Brain microvascular endothelial cell (primary cell): ENCODE data around the gene LMF1.

Experiments
- DNase-seq: peaks from one replicate; pipeline ENCODE4 v3.0.0-alpha.2; 2020
- H3K27ac ChIP-seq: fragments of 250-450 bp; sonication (Bioruptor Pico); 2 replicates; pipeline ENCODE4 v1.5.1; 2020; ENCODE audit warnings: mild to moderate bottlenecking, moderate library complexity
- H3K27me3 ChIP-seq: fragments of 250-450 bp; sonication (Bioruptor Pico); replicated peaks from 2 replicates; pipeline ENCODE4 v1.5.1; 2020; ENCODE audit warnings: mild to moderate bottlenecking
- H3K36me3 ChIP-seq: fragments of 250-450 bp; sonication (Bioruptor Pico); replicated peaks from 2 replicates; pipeline ENCODE4 v1.5.1; 2020; ENCODE audit warnings: mild to moderate bottlenecking
- H3K4me3 ChIP-seq: 2 replicates; pipeline ENCODE4 v1.5.1; 2011; ENCODE audit warnings: low read depth, mild to moderate bottlenecking, control low read depth, low read length, moderate library complexity
- in situ Hi-C: cut with HindIII; loops from 2 replicates; pipeline ENCODE4 v1.10.0; 2017; ENCODE audit warnings: low sequenced_read_pairs, low pct_ligation_motif_present
- TF ChIP-seq, protein P1 (sequence below): IDR thresholded peaks from 2 replicates; pipeline ENCODE4 v1.5.1; 2011; ENCODE audit warnings: low read depth, mild to moderate bottlenecking, moderate library complexity, low read length, control low read depth, inconsistent platforms; ENCODE audit errors: missing control alignments

Gene LMF1

DNA sequence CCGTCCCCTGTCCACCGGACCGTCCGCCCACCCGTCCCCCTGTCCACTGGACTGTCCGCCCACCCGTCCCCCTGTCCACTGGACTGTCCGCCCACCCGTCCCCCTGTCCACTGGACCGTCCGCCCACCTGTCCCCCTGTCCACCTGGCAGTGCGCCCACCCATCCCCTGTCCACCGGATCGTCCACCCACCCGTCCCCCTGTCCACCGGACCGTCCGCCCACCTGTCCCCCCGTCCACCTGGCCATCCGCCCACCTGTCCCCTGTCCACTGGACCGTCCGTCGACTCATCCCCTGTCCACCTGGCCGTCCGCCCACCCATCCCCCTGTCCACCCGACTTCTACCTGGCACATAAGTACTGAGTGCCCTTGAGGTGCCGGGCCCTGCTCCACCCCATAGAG, 76.6 kb downstream of the LMF1 start:
- H3K27me3 ChIP-seq: no peaks in the 10 kb centered on the region
- TF ChIP-seq, protein P1, sequence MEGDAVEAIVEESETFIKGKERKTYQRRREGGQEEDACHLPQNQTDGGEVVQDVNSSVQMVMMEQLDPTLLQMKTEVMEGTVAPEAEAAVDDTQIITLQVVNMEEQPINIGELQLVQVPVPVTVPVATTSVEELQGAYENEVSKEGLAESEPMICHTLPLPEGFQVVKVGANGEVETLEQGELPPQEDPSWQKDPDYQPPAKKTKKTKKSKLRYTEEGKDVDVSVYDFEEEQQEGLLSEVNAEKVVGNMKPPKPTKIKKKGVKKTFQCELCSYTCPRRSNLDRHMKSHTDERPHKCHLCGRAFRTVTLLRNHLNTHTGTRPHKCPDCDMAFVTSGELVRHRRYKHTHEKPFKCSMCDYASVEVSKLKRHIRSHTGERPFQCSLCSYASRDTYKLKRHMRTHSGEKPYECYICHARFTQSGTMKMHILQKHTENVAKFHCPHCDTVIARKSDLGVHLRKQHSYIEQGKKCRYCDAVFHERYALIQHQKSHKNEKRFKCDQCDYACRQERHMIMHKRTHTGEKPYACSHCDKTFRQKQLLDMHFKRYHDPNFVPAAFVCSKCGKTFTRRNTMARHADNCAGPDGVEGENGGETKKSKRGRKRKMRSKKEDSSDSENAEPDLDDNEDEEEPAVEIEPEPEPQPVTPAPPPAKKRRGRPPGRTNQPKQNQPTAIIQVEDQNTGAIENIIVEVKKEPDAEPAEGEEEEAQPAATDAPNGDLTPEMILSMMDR: no peak
- DNase-seq: no peak
- H3K27ac ChIP-seq: no peak overlapping the region
- H3K36me3 ChIP-seq: no peaks in the 10 kb centered on the region
- in situ Hi-C loops: no loop called here
- no peak overlapping the region for H3K4me3 ChIP-seq

DNA sequence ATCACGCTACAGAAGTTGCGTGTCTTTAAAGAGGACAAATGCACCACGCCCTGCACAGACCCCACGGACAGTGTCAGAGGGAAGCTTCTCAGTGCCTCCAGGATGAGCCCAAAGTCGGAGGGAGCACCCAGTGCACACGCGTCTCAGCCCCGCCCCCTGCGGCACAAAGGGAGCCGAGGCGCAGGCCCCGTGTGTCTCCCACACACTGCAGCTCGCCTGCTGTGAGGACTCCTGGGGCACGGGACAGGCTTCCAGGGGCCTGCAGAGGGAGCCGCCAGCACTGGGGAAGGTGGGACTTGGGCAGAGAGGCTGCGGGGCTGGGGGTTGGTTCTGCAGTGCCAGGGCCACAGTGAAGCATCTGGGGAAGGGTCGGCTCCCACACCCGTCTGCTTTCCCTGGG, 77.4 kb downstream of the LMF1 start:
- no peaks in the 10 kb centered on the region for H3K27me3 ChIP-seq
- TF ChIP-seq, protein P1: no peak
- H3K27ac ChIP-seq: no peak overlapping the region
- DNase-seq: no peak
- H3K4me3 ChIP-seq: no peak overlapping the region
- H3K36me3 ChIP-seq: no peaks in the 10 kb centered on the region
- in situ Hi-C loops: no loop called here

DNA sequence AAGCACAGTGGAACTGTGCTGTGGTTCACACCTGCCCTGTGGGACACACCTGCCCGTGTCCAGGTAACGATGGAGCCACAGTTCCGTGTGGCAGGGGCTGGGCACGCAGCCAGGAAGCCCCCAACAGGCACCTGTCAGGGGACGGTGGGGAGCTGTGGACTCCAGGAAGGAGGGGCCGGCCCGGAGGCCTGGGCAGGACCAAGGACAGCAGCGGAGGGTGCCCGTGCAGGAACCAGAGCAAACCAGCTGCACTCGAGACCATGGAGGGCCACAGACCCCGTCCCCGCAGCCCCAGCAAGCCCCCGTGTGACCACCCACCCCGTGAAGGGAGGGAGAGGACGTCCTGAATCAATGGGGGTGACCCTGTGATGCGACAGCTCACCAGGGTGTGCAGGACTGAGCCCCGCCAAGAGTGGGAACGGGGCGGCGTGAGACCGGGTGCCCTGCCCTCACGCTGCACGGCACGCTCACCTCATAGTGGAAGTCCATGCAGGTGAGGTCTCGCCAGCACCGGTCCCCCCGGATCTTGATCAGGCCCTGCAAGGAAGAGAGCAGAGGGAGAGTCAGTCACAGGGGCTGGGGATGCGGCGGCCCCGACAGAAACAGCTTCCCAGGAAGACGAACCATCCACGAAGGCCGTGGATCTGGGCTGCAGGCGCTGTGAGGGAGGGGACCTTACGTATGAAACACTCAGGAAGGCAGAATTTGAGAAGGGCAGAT, 78.1 kb downstream of the LMF1 start:
- Histone ChIP-seq H3K27ac (no peak overlapping the region), H3K36me3 (no peaks in the 10 kb centered on the region), H3K4me3 (no peak overlapping the region), H3K27me3 (no peaks in the 10 kb centered on the region)
- in situ Hi-C loops: no loop called here
- no peak for DNase-seq
- TF ChIP-seq, protein P1: no peak

DNA sequence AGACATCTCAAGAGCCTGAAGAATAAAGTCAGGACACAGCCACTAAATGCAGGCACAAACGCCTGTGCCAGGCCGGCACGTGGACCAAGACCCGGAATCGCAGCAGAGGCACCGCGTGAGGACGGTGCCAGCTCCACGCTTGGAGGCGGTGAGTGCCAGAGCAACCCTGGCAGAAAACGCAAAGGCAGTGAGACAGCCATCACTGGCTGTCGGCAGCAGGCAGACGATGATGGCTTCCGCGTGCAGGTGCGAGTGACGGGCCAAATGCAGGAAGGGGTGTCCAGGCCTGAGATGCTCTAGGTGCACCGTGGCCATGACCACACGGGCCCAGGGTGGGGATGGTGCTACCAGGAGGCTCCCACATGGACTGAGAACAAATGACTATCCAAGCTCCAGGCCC, 78.8 kb downstream of the LMF1 start:
- in situ Hi-C loops: no loop called here
- no peak overlapping the region for H3K4me3 ChIP-seq
- no peak for DNase-seq
- H3K27me3 ChIP-seq: no peaks in the 10 kb centered on the region
- no peak overlapping the region for H3K27ac ChIP-seq
- TF ChIP-seq, protein P1: no peak
- no peaks in the 10 kb centered on the region for H3K36me3 ChIP-seq

DNA sequence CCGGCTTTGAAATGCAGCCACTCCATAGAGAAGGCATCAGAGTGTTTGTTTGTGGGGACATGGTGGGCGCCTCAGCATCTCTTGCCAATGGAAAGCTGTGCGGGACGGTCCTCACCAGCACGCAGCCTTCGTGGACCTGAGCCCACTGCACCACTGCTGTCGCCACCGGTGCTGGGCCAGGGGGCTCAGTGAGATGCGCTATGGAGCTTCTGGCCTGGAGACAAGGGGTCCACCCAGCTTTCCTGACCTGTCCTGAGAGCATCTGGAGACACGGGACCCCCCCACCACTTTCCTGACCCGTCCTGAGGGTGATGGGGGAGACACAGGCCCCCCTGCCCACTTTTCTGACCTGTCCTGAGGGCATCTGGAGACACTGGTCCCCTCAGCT, 79.4 kb downstream of the LMF1 start:
- DNase-seq: no peak
- Histone ChIP-seq H3K27me3 (no peaks in the 10 kb centered on the region), H3K36me3 (no peaks in the 10 kb centered on the region), H3K27ac (no peak overlapping the region), H3K4me3 (no peak overlapping the region)
- TF ChIP-seq, protein P1: no peak
- in situ Hi-C loops: no loop called here
